Tibial artery (tissue), 4 donors: ENCODE data around the gene TNPO2.
"Not testable (repeated sequence)": the region's sequence is repeated elsewhere in the genome, so short reads cannot be mapped to it uniquely, and the experiment has no call there.

Experiments
- DNase-seq, 2 donors: peaks; one replicate each; pipeline ENCODE4 v3.0.0-alpha.2; 2019
- H3K27ac ChIP-seq, 2 donors: fragments of 200-600 bp; sonication (generic) in 1 of 2; 1 replicate in 1 of 2; 2 replicates in 1 of 2; pipeline ENCODE4 v1.5.1; 2018 to 2019; ENCODE audit warnings: mild to moderate bottlenecking in 1 of 2
- H3K27me3 ChIP-seq, 2 donors: fragments of 200-600 bp; sonication (generic) in 1 of 2; one replicate each; pipeline versions ENCODE4 v1.5.1 to v1.6.0; 2016 to 2019
- H3K36me3 ChIP-seq, 3 donors: fragments of 200-600 bp; sonication (generic) in 2 of 3; one replicate each; pipeline ENCODE4 v1.5.1; 2016 to 2019; ENCODE audit warnings: mild to moderate bottlenecking in 2 of 3
- H3K4me1 ChIP-seq, 4 donors: fragments of 200-600 bp; sonication (generic) in 2 of 4; 1 replicate in 3 of 4; 2 replicates in 1 of 4; pipeline ENCODE4 v1.5.1; 2016 to 2019
- H3K4me3 ChIP-seq, 2 donors: fragments of 200-600 bp; sonication (generic) in 1 of 2; 1 replicate in 1 of 2; 2 replicates in 1 of 2; pipeline ENCODE4 v1.5.1; 2018 to 2019; ENCODE audit warnings: mild to moderate bottlenecking in 2 of 2
- H3K9me3 ChIP-seq, 3 donors: fragments of 200-600 bp; sonication (generic) in 1 of 3; one replicate each; pipeline ENCODE4 v1.5.1; 2016 to 2019
- intact Hi-C: fragments of 100-400 bp; cut with DNase I; formaldehyde crosslinking; loops from one replicate; pipeline ENCODE4 v1.15.0; 2023; ENCODE audit warnings: low total_unique reads
- TF ChIP-seq, protein P1 (sequence below), 2 experiments: fragments of 200-600 bp in 1 of 2; fragments of 450-650 bp in 1 of 2; IDR thresholded peaks; one replicate each; pipeline ENCODE4 v1.5.1; 2017 to 2019; ENCODE audit warnings: antibody characterized with exemption in 2 of 2, mild to moderate bottlenecking in 1 of 2, moderate library complexity in 1 of 2

The TNPO2 gene

DNA sequence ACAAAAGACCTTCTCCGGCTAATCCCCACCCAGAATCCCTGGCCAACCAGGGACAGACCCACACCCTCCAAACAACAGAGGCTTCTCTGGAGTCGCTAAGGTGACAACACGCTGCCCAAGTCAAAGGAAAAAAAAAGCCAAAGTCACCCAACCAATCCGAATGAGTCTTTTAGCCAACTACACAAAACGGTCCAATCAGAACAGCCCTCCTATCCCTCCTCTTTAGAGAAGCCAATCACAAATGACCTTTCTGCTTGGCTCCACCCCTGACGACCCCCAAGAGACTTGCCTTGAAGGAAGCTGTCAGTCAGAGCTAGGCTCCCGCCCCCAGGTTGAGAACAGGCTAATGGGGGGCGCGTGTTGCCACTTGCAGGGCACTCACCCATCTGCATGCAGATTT lies 20.7 kb downstream of the TNPO2 start:
- H3K4me1 ChIP-seq: no peaks in the 10 kb centered on the region
- no peak overlapping the region for H3K27ac ChIP-seq
- no peaks in the 10 kb centered on the region for H3K27me3 ChIP-seq
- intact Hi-C loops: no loop called here
- DNase-seq: no peak
- TF ChIP-seq, protein P1, sequence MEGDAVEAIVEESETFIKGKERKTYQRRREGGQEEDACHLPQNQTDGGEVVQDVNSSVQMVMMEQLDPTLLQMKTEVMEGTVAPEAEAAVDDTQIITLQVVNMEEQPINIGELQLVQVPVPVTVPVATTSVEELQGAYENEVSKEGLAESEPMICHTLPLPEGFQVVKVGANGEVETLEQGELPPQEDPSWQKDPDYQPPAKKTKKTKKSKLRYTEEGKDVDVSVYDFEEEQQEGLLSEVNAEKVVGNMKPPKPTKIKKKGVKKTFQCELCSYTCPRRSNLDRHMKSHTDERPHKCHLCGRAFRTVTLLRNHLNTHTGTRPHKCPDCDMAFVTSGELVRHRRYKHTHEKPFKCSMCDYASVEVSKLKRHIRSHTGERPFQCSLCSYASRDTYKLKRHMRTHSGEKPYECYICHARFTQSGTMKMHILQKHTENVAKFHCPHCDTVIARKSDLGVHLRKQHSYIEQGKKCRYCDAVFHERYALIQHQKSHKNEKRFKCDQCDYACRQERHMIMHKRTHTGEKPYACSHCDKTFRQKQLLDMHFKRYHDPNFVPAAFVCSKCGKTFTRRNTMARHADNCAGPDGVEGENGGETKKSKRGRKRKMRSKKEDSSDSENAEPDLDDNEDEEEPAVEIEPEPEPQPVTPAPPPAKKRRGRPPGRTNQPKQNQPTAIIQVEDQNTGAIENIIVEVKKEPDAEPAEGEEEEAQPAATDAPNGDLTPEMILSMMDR (IDR thresholded peaks at IDR 0.05): no peak
- no peak overlapping the region for H3K4me3 ChIP-seq
- peaks cover 70 to 85% (median 81%) of the 10 kb centered on the region in 3 donors for H3K36me3 ChIP-seq
- H3K9me3 ChIP-seq: no peaks in the 10 kb centered on the region

- intact Hi-C loops: no loop called here
- H3K27ac ChIP-seq: no peak overlapping the region
- H3K4me3 ChIP-seq: no peak overlapping the region
- no peaks in the 10 kb centered on the region for H3K27me3 ChIP-seq
- H3K36me3 ChIP-seq: peaks cover 62 to 72% (median 71%) of the 10 kb centered on the region in 3 donors
- H3K9me3 ChIP-seq: no peaks in the 10 kb centered on the region
- TF ChIP-seq, protein P1 (IDR thresholded peaks at IDR 0.05): no peak
- DNase-seq: no peak
- H3K4me1 ChIP-seq: peaks cover 0 to 5% (median 2%) of the 10 kb centered on the region in 4 donors
Measured at GRCh38 chr19:12701596-12702282, 22.0 kb downstream of the TNPO2 start.

GRCh38 chr19:12698138-12698537 lies 25.6 kb downstream of the TNPO2 start:
- no peak for DNase-seq
- TF ChIP-seq, protein P1 (IDR thresholded peaks at IDR 0.05): no peak
- no peaks in the 10 kb centered on the region for H3K9me3 ChIP-seq
- no peak overlapping the region for H3K4me3 ChIP-seq
- H3K27ac ChIP-seq: no peak overlapping the region
- intact Hi-C loops: no loop called here
- H3K4me1 ChIP-seq: peaks cover 3 to 21% (median 14%) of the 10 kb centered on the region in 4 donors
- H3K36me3 ChIP-seq: peaks cover 26 to 36% (median 35%) of the 10 kb centered on the region in 3 donors
- no peaks in the 10 kb centered on the region for H3K27me3 ChIP-seq

GRCh38 chr19:12697425-12697824 lies 26.3 kb downstream of the TNPO2 start:
- Histone ChIP-seq H3K27ac (peak overlapping the region in 1 of 2 donors; percentile 83), H3K4me3 (peak overlapping the region in 1 of 2 donors; percentile 66), H3K4me1 (peaks cover 3 to 21% (median 14%) of the 10 kb centered on the region in 4 donors), H3K36me3 (peaks cover 19 to 28% (median 28%) of the 10 kb centered on the region in 3 donors)
- intact Hi-C loops, DNase-seq, H3K27me3 ChIP-seq, H3K9me3 ChIP-seq: not testable (repeated sequence)

DNA sequence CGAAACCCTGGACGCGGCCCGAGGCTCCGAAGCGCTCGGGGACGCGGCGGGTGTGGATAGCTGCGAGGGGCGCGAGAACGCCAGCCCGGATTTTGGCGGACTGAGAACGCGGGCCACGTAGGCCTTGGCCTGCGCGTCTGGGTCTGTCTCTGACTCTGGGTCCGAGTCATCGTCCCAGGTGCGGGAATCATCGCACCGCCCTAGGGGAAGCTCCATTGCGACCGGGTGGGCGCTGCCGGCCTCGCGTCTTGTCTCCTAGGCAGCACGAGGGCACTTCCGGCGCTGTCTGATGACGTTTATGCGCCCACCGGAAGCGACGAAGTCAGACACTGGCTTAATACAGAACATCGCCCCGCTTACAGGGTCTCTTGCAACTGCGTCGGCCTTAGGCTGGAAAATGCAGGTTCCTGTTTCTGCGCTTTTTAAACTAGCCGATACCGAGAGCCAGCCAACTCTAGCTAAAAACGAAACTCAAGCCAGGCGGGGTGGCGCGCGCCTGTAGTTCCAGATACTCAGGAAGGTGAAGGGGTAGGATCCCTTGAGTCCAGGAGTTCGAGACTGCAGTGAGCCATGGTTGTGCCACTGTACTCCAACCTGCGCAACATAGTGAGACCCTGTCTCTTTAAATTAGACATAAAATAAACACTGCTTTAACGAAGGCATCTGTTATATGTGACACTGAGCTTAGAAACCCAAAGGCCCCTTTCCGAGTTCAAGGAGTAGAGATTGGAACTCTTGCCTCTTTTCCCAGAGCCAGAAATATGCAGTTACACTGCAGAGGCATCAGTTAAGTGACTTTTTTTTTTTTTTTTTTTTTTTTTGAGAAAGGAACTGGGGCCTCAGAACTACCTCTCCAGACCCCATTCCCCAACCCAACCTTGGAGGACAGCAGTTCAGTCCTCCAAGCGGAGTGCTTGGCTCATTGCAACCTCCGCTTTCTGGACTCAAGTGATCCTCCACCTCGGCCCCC lies 27.1 kb downstream of the TNPO2 start, which contains the start of gene FBXW9:
Gene FBXW9 (minus strand): TSS at position 266 of the 970 bp plus-strand sequence. CDS start 50 bp downstream, at position 216.
- Histone ChIP-seq H3K4me3 (peak within 1 kb of the TSS; percentile 66 to 93), H3K27ac (peak within 1 kb of the TSS; percentile 79 to 83), H3K9me3 (no peaks in the 10 kb centered on the region), H3K4me1 (peaks cover 3 to 21% (median 14%) of the 10 kb centered on the region in 4 donors), H3K27me3 (no peaks in the 10 kb centered on the region), H3K36me3 (peaks cover 11 to 21% (median 20%) of the 10 kb centered on the region in 3 donors)
- intact Hi-C loops: no loop called here
- peak; percentile 96 to 97 for DNase-seq
- TF ChIP-seq, protein P1 (IDR thresholded peaks at IDR 0.05): no peak
